Fibroblast of mammary gland (primary cell): ENCODE data around the gene NTM.

Experiments
- DNase-seq: peaks from one replicate; pipeline ENCODE4 v3.0.0-alpha.2; 2010; ENCODE audit warnings: low read depth
- H3K4me3 ChIP-seq: 2 replicates; pipeline ENCODE4 v1.5.1; 2011; ENCODE audit warnings: low read depth, mild to moderate bottlenecking, low read length, moderate library complexity; ENCODE audit not compliant: control insufficient read depth
- CTCF ChIP-seq: conservative IDR thresholded peaks from 2 replicates; pipeline ENCODE4 v1.5.1; 2011; ENCODE audit warnings: low read depth, low read length, inconsistent platforms; ENCODE audit not compliant: control insufficient read depth, insufficient read depth

The NTM gene

DNA sequence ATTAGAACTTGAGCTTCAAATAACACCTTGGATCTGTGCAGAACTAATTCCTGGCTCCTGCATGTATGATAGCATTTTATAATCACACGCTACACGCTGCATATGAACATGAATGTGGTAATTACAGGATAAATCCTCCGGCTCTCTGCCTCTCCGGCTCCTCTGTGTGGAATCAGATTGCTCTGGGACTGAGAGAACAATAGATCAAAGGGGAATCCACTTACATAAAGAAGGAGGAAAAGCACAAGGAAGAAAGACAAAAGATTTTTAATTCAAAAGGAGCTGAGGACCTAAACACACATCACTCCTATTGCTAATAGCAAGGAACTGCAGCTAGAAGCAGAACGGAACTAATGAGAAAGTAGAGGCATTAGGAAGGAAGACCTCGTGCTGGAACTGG lies 240.9 kb downstream of the NTM start:
- H3K4me3 ChIP-seq = no peak overlapping the region
- DNase-seq = no peak
- no peak for TF ChIP-seq CTCF

DNA sequence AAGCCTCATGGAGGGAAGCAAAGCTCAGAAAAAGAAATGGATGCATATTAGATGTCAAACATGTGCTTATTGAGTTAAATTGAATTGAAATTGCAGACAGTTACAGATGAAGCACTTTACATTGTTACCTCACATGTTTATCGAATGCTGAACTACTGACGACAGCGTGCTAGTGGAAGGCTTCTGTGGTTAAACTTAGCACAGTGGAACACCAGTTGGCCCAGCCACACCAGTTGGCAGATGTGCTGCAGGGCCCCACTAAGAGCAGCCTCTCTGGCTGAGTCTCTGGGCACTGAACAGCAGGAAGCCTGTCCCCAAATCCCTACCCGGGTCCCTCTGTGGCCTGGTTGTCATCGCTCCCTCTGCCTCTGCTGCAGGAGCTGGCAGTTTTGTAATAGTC lies 242.1 kb downstream of the NTM start:
- H3K4me3 ChIP-seq = no peak overlapping the region
- no peak for TF ChIP-seq CTCF
- no peak for DNase-seq

DNA sequence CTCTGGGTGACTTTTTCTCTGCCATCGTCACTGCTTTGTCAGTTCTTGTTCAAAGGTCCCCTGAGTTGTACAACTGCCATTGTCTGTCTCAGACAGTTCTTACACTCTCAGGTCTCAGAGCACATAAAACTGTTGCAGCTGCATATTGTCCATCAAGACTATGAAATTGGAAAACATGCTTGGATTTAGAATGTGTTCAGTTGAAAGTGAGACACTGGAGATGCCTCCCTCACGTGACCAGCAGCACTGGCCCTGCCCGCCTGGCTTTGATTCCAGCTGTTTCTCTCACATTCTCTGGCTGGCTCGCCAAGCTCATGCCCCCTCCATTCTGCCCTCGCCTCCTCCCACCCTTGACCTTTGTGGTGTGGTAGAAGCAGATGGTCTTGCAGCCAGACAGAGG lies 244.2 kb downstream of the NTM start:
- DNase-seq = no peak
- H3K4me3 ChIP-seq = no peak overlapping the region
- TF ChIP-seq CTCF = no peak

DNA sequence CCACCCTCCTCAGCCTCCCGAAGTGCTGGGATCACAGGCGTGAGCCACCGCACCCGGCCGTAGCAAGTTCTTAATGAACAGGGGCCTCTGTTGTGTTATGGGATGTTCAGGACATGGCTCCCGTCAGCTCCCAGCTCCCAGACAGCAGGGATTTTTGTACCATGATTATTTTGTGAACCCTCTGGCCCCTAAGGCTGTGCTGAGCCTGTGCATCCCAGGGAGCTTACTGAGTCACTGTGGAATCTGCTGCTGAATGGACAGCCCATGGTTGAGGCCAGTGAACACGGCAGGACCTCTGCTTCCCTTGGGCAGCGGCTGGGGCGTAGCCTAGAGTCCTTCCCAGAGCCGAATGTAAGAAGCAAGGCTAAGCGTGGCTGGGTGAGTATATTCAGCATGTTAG lies 245.2 kb downstream of the NTM start:
- DNase-seq = no peak
- H3K4me3 ChIP-seq = no peak overlapping the region
- no peak for TF ChIP-seq CTCF

DNA sequence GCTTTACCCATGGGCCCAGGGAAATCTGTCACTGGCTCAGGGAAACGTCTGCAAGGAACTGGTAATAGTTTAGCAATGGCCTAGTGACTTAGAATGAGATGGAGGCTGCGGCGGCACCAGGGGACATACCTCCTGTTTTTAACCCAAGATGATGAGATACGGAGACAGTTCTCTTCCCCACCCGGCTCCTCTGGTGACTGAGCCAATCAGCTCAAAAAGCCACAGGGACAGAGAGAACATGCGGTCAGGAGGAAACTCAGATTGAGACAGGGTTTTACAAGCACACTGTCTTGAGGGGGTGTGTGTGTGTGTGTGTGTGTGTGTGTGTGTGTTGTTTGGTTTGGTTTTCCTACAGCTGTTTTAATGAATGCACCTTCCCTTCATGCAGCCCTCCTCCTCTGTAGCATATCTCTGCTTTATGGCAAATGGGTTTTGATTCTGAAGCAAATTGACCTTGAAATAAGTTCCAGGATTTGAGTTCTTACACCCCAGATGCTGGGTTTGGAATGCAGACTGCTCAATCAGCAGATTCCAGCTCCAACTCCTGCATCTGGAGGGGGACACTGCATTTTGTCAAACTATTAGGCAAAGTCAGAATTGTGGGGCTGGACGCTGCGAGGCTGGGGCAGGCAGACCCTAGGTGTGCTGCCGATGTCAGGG lies 246.2 kb downstream of the NTM start:
- TF ChIP-seq CTCF = no peak
- no peak for DNase-seq
- no peak overlapping the region for H3K4me3 ChIP-seq

DNA sequence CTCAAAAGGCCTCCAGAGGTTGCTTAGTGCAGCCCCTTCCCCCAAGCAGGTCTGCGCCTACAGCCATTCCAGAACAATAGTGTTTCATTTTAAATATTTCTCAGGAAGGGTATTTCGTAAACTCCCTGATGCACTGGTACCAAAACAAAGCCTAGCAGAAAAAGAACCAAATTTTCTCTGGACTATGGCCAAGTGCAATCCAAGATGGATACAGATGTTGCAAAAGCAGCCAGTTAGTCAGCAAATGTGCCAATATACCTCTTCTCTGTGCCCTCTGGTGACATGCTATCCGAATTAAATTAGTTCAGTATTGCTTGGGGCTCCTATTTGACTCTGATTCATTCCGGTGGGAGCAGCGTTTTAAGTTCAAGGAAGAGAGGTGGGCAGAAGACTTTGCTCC lies 247.8 kb downstream of the NTM start:
- no peak overlapping the region for H3K4me3 ChIP-seq
- peak; percentile 21 for DNase-seq
- TF ChIP-seq CTCF = no peak

- no peak for TF ChIP-seq CTCF
- no peak for DNase-seq
- no peak overlapping the region for H3K4me3 ChIP-seq
These were observed 251.8 kb downstream of the NTM start for GRCh38 chr11:131622193-131622592.
